Mesenchymal stem cell (in vitro differentiated cells and primary cell): ENCODE data around the gene FGFBP2.

Experiments used
- DNase-seq: peaks from one replicate; pipeline ENCODE4 v3.0.0-alpha.2; 2013
- H2AFZ ChIP-seq: one replicate; pipeline ENCODE4 v1.6.1; 2013; ENCODE audit warnings: low read depth, mild to moderate bottlenecking, control low read depth, inconsistent platforms, low read length, moderate library complexity
- H2AK5ac ChIP-seq: 2 replicates; pipeline ENCODE4 v1.6.1; 2013; ENCODE audit warnings: low read length, moderate library complexity, mild to moderate bottlenecking, inconsistent platforms; ENCODE audit not compliant: severe bottlenecking
- H2BK120ac ChIP-seq: one replicate; pipeline ENCODE4 v1.6.1; 2013; ENCODE audit warnings: low read depth, mild to moderate bottlenecking, inconsistent platforms, low read length, moderate library complexity
- H2BK12ac ChIP-seq, 2 experiments: one replicate each; pipeline ENCODE4 v1.6.1; 2013; ENCODE audit warnings: inconsistent platforms in 2 of 2, low read length in 2 of 2, mild to moderate bottlenecking in 2 of 2, moderate library complexity in 2 of 2, control low read depth in 1 of 2
- H2BK15ac ChIP-seq: one replicate; pipeline ENCODE4 v1.6.1; 2013; ENCODE audit warnings: mild to moderate bottlenecking, low read depth, inconsistent platforms; ENCODE audit not compliant: poor library complexity, severe bottlenecking
- H2BK5ac ChIP-seq: 2 replicates; pipeline ENCODE4 v1.6.1; 2013; ENCODE audit warnings: low read depth, mild to moderate bottlenecking, low read length, control low read depth, inconsistent platforms; ENCODE audit not compliant: poor library complexity, severe bottlenecking
- H3K14ac ChIP-seq, 2 experiments: one replicate each; pipeline ENCODE4 v1.6.1; 2013; ENCODE audit warnings: inconsistent platforms in 2 of 2, low read length in 2 of 2, control low read depth in 1 of 2, mild to moderate bottlenecking in 1 of 2, moderate library complexity in 1 of 2
- H3K18ac ChIP-seq, 2 experiments: one replicate each; pipeline ENCODE4 v1.6.1; 2013; ENCODE audit warnings: inconsistent platforms in 2 of 2, low read length in 2 of 2, control low read depth in 1 of 2, low read depth in 1 of 2, mild to moderate bottlenecking in 1 of 2
- H3K23ac ChIP-seq, 2 experiments: one replicate each; pipeline ENCODE4 v1.6.1; 2013; ENCODE audit warnings: inconsistent platforms in 2 of 2, low read length in 2 of 2, mild to moderate bottlenecking in 2 of 2, moderate library complexity in 2 of 2, control low read depth in 1 of 2
- H3K27ac ChIP-seq: 2 replicates; pipeline ENCODE4 v1.5.1; 2013; ENCODE audit warnings: mild to moderate bottlenecking, moderate library complexity, low read length, control low read depth, inconsistent platforms; ENCODE audit not compliant: poor library complexity, severe bottlenecking
- H3K27me3 ChIP-seq, 2 experiments: 2 replicates each; pipeline versions ENCODE4 v1.6.1 to v1.7.0; 2013; ENCODE audit warnings: low read length in 2 of 2, mild to moderate bottlenecking in 2 of 2, moderate library complexity in 2 of 2, control low read depth in 1 of 2, inconsistent platforms in 1 of 2; ENCODE audit not compliant: control insufficient read depth in 1 of 2, insufficient read depth in 1 of 2
- H3K36me3 ChIP-seq, 2 experiments: 2 replicates each; pipeline versions ENCODE4 v1.6.1 to v1.7.0; 2013; ENCODE audit warnings: low read length in 2 of 2, control low read depth in 1 of 2, inconsistent platforms in 1 of 2, low read depth in 1 of 2, mild to moderate bottlenecking in 1 of 2; ENCODE audit not compliant: insufficient read depth in 2 of 2, control insufficient read depth in 1 of 2
- H3K4ac ChIP-seq, 2 experiments: one replicate each; pipeline ENCODE4 v1.6.1; 2013; ENCODE audit warnings: inconsistent platforms in 2 of 2, low read length in 2 of 2, mild to moderate bottlenecking in 2 of 2, moderate library complexity in 2 of 2, control low read depth in 1 of 2, low read depth in 1 of 2
- H3K4me1 ChIP-seq: 2 replicates; pipeline ENCODE4 v1.6.1; 2013; ENCODE audit warnings: low read depth, low read length, control low read depth; ENCODE audit not compliant: control insufficient read depth, insufficient read depth
- H3K4me2 ChIP-seq: 2 replicates; pipeline ENCODE4 v1.6.1; 2013; ENCODE audit warnings: low read length, mild to moderate bottlenecking, inconsistent platforms; ENCODE audit not compliant: poor library complexity, severe bottlenecking
- H3K4me3 ChIP-seq, 2 experiments: 2 replicates each; pipeline versions ENCODE4 v1.5.1 to v1.7.0; 2013; ENCODE audit warnings: low read length in 2 of 2, mild to moderate bottlenecking in 2 of 2, control low read depth in 1 of 2, low read depth in 1 of 2; ENCODE audit not compliant: insufficient read depth in 1 of 2
- H3K79me1 ChIP-seq: replicated peaks from 2 replicates; pipeline ENCODE4 v1.6.1; 2013; ENCODE audit warnings: mild to moderate bottlenecking, control low read depth, low read length, inconsistent platforms; ENCODE audit not compliant: poor library complexity, severe bottlenecking
- H3K9ac ChIP-seq: 2 replicates; pipeline ENCODE4 v1.7.0; 2013; ENCODE audit warnings: mild to moderate bottlenecking, low read length, moderate library complexity
- H3K9me3 ChIP-seq: 2 replicates; pipeline ENCODE4 v1.7.0; 2013; ENCODE audit warnings: mild to moderate bottlenecking, low read length; ENCODE audit not compliant: control insufficient read depth
- H4K8ac ChIP-seq: one replicate; pipeline ENCODE4 v1.6.1; 2013; ENCODE audit warnings: inconsistent platforms, mild to moderate bottlenecking, low read length, moderate library complexity
- H4K91ac ChIP-seq: one replicate; pipeline ENCODE4 v1.6.1; 2013; ENCODE audit warnings: mild to moderate bottlenecking, low read length, inconsistent platforms
- WGBS: methylation state at CpG from one replicate; pipeline ENCODE4 v1.1.7; 2013; ENCODE audit warnings: mixed read lengths; 5-methylcytosine and 5-hydroxymethylcytosine counted together

Gene FGFBP2

GRCh38 chr4:15926486-15926885 is 36.5 kb downstream of the FGFBP2 start:
- no peak overlapping the region for H3K14ac ChIP-seq
- no peaks in the 10 kb centered on the region for H3K27me3 ChIP-seq
- no peak overlapping the region for H3K9ac ChIP-seq
- H3K4ac ChIP-seq, result no peak overlapping the region
- 92% methylated on average over 7 of the region's 7 CpGs for WGBS
- no peaks in the 10 kb centered on the region for H3K9me3 ChIP-seq
- H4K91ac ChIP-seq, result no peak overlapping the region
- no peak overlapping the region for H2BK120ac ChIP-seq
- H3K79me1 ChIP-seq, result no peaks in the 10 kb centered on the region
- H2AFZ ChIP-seq, result no peak overlapping the region
- no peak overlapping the region for H2AK5ac ChIP-seq
- no peaks in the 10 kb centered on the region for H3K36me3 ChIP-seq
- H3K4me2 ChIP-seq, result no peak overlapping the region
- H4K8ac ChIP-seq, result no peak overlapping the region
- no peak overlapping the region for H3K23ac ChIP-seq
- peaks cover 3% of the 10 kb centered on the region for H3K4me1 ChIP-seq
- H3K4me3 ChIP-seq, result no peak overlapping the region
- H2BK12ac ChIP-seq, result no peak overlapping the region
- no peak overlapping the region for H3K27ac ChIP-seq
- no peak overlapping the region for H2BK5ac ChIP-seq
- no peak overlapping the region for H3K18ac ChIP-seq
- no peak for DNase-seq
- H2BK15ac ChIP-seq, result no peak overlapping the region

GRCh38 chr4:15925830-15926229 is 37.1 kb downstream of the FGFBP2 start:
- H2BK5ac ChIP-seq, result no peak overlapping the region
- WGBS, result 100% methylated on average over 3 of the region's 3 CpGs
- H4K8ac ChIP-seq, result no peak overlapping the region
- H3K4me1 ChIP-seq, result peaks cover 4% of the 10 kb centered on the region
- no peak overlapping the region for H3K27ac ChIP-seq
- no peaks in the 10 kb centered on the region for H3K79me1 ChIP-seq
- no peak overlapping the region for H2BK15ac ChIP-seq
- H2BK120ac ChIP-seq, result no peak overlapping the region
- H2AFZ ChIP-seq, result no peak overlapping the region
- H3K27me3 ChIP-seq, result no peaks in the 10 kb centered on the region
- H3K4ac ChIP-seq, result no peak overlapping the region
- no peak overlapping the region for H3K4me3 ChIP-seq
- H3K9me3 ChIP-seq, result no peaks in the 10 kb centered on the region
- DNase-seq, result no peak
- H3K36me3 ChIP-seq, result no peaks in the 10 kb centered on the region
- H3K18ac ChIP-seq, result no peak overlapping the region
- H3K14ac ChIP-seq, result no peak overlapping the region
- H3K23ac ChIP-seq, result no peak overlapping the region
- no peak overlapping the region for H4K91ac ChIP-seq
- no peak overlapping the region for H3K4me2 ChIP-seq
- H2AK5ac ChIP-seq, result no peak overlapping the region
- no peak overlapping the region for H2BK12ac ChIP-seq
- H3K9ac ChIP-seq, result no peak overlapping the region

- no peak overlapping the region for H3K9ac ChIP-seq
- DNase-seq, result no peak
- H4K8ac ChIP-seq, result no peak overlapping the region
- H3K14ac ChIP-seq, result no peak overlapping the region
- H4K91ac ChIP-seq, result no peak overlapping the region
- H3K9me3 ChIP-seq, result no peaks in the 10 kb centered on the region
- 90% methylated on average over 1 of the region's 1 CpG for WGBS
- H2BK15ac ChIP-seq, result no peak overlapping the region
- H2BK12ac ChIP-seq, result peak overlapping the region in 1 of 2 experiments; percentile 22
- no peak overlapping the region for H2BK120ac ChIP-seq
- no peak overlapping the region for H3K23ac ChIP-seq
- H3K36me3 ChIP-seq, result no peaks in the 10 kb centered on the region
- no peak overlapping the region for H2AFZ ChIP-seq
- H3K27me3 ChIP-seq, result no peaks in the 10 kb centered on the region
- H3K27ac ChIP-seq, result peak overlapping the region; percentile 86
- peak overlapping the region; percentile 22 for H2BK5ac ChIP-seq
- H3K18ac ChIP-seq, result no peak overlapping the region
- H3K4me1 ChIP-seq, result peaks cover 5% of the 10 kb centered on the region
- no peak overlapping the region for H3K4me3 ChIP-seq
- no peak overlapping the region for H3K4ac ChIP-seq
- H2AK5ac ChIP-seq, result peak overlapping the region; percentile 54
- no peak overlapping the region for H3K4me2 ChIP-seq
- no peaks in the 10 kb centered on the region for H3K79me1 ChIP-seq
These were observed 41.4 kb downstream of the FGFBP2 start for GRCh38 chr4:15921592-15921932.

- Histone ChIP-seq H3K9me3 (no peaks in the 10 kb centered on the region), H3K4me2 (no peak overlapping the region), H3K9ac (peak overlapping the region; percentile 74), H2BK15ac (no peak overlapping the region), H3K23ac (no peak overlapping the region), H3K27me3 (no peaks in the 10 kb centered on the region), H3K4me3 (peak overlapping the region in 1 of 2 experiments; percentile 58), H3K18ac (no peak overlapping the region), H3K4me1 (peaks cover 5% of the 10 kb centered on the region), H2BK120ac (no peak overlapping the region), H3K4ac (no peak overlapping the region), H2AK5ac (peak overlapping the region; percentile 79), H3K14ac (no peak overlapping the region), H2BK12ac (no peak overlapping the region), H3K36me3 (no peaks in the 10 kb centered on the region), H3K79me1 (no peaks in the 10 kb centered on the region), H4K91ac (no peak overlapping the region), H2AFZ (no peak overlapping the region), H2BK5ac (peak overlapping the region; percentile 33), H3K27ac (peak overlapping the region; percentile 95), H4K8ac (no peak overlapping the region)
- peak; percentile 96 for DNase-seq
- 16% methylated on average over 4 of the region's 4 CpGs for WGBS
These were observed 42.0 kb downstream of the FGFBP2 start for GRCh38 chr4:15920723-15921591.
